Spleen (tissue), 7 donors: ENCODE data around the gene CARS1.

Experiments used
- POLR2A ChIP-seq, 3 donors: fragments of 450-650 bp; IDR thresholded peaks; one replicate each; pipeline ENCODE4 v1.5.1; 2017; ENCODE audit warnings: antibody characterized with exemption in 3 of 3, mild to moderate bottlenecking in 1 of 3
- POLR2AphosphoS5 ChIP-seq, 3 donors: sonication (generic); formaldehyde crosslinking; IDR thresholded peaks; one replicate each; pipeline ENCODE4 v1.5.1; 2017; ENCODE audit warnings: antibody characterized with exemption in 3 of 3
- TF ChIP-seq, protein P1 (sequence below), 11 experiments: fragments of 200-600 bp in 7 of 11; fragments of 450-650 bp in 4 of 11; sonication (generic) in 4 of 11; IDR thresholded peaks in 8 of 11; conservative IDR thresholded peaks in 3 of 11; 1 replicate in 7 of 11; 2 replicates in 4 of 11; pipeline versions ENCODE4 v1.4.0 to v1.8.0; 2016 to 2021; ENCODE audit warnings: antibody characterized with exemption in 11 of 11, inconsistent platforms in 4 of 11, mild to moderate bottlenecking in 1 of 11
- donor health status: DM: no; HTN: no; CAD: no; lungs with moderate emphysema.
- donor health status: DM: no; HTN: no; CAD: no.
- donor health status: DM: no; HTN: no; CAD: no.

DNA sequence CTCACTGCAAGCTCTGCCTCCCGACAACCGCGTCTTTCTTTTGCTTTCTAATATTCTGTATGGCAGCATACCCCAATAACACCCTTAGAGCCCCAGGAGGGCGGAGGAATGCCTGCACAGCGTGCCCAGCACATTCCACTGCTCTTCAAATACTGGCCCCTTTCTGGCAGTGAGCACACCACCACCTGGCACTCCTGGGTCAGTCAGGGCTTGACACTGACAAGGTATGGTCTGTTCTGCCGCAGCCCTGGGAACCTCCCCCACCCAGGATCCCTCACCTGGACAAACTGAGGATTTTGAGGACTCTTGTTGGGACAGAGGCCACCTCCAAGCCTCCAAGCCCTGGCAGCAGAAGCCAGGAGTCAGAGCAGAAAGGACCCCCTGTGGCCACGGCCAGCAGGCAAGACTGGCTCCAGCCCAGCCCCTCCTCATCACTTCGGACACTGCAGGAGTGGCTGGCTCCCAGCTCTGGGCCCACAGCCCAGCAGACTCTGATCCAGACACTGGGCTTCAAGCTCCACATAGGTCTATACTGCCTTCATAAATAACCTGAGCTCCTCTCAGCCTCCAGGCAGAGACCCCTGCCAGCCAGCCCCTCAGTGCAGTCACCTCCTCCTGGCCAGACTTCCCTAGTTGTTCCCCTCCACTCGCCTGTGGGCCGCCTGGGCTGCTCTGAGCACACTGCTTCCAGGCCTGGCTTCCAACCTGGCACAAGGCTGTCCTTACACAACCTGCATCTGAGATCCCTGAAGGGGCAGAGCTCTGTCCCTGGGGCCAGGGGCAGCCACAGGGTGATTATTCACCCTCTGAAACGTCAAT is 14.5 kb downstream of the CARS1 start:
- TF ChIP-seq, protein P1, sequence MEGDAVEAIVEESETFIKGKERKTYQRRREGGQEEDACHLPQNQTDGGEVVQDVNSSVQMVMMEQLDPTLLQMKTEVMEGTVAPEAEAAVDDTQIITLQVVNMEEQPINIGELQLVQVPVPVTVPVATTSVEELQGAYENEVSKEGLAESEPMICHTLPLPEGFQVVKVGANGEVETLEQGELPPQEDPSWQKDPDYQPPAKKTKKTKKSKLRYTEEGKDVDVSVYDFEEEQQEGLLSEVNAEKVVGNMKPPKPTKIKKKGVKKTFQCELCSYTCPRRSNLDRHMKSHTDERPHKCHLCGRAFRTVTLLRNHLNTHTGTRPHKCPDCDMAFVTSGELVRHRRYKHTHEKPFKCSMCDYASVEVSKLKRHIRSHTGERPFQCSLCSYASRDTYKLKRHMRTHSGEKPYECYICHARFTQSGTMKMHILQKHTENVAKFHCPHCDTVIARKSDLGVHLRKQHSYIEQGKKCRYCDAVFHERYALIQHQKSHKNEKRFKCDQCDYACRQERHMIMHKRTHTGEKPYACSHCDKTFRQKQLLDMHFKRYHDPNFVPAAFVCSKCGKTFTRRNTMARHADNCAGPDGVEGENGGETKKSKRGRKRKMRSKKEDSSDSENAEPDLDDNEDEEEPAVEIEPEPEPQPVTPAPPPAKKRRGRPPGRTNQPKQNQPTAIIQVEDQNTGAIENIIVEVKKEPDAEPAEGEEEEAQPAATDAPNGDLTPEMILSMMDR (IDR thresholded peaks at IDR 0.05 in 8 of 11, conservative IDR thresholded peaks at IDR 0.05 in 3 of 11): no peak
- no peak for TF ChIP-seq POLR2A (IDR thresholded peaks at IDR 0.05)
- no peak for TF ChIP-seq POLR2AphosphoS5 (IDR thresholded peaks at IDR 0.05)
